ENCODE measurements around the gene FOXP2.

DNA sequence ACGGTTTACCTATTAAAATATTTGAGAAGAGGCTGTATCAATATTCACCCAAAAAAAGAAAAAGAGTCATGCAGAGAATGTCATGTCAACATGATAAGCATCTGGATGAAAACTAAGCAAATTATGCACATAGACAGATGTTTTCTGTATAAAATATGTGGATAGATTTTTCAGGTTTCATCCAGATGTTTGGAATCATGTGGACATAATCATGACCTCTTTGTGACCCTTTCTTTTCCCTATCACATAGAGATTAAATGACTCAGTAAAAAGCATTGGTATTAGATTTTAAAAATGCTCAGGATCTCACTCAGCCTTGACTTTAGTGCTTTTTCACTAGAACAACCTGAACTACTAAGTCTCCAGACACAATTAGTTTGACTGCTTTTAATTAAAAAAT is 90.0 kb downstream of the FOXP2 start:
- TF ChIP-seq POLR2A (IDR thresholded peaks at IDR 0.05) = no peak
- TF ChIP-seq, protein P1, sequence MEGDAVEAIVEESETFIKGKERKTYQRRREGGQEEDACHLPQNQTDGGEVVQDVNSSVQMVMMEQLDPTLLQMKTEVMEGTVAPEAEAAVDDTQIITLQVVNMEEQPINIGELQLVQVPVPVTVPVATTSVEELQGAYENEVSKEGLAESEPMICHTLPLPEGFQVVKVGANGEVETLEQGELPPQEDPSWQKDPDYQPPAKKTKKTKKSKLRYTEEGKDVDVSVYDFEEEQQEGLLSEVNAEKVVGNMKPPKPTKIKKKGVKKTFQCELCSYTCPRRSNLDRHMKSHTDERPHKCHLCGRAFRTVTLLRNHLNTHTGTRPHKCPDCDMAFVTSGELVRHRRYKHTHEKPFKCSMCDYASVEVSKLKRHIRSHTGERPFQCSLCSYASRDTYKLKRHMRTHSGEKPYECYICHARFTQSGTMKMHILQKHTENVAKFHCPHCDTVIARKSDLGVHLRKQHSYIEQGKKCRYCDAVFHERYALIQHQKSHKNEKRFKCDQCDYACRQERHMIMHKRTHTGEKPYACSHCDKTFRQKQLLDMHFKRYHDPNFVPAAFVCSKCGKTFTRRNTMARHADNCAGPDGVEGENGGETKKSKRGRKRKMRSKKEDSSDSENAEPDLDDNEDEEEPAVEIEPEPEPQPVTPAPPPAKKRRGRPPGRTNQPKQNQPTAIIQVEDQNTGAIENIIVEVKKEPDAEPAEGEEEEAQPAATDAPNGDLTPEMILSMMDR (IDR thresholded peaks at IDR 0.05) = no peak
- TF ChIP-seq EP300 (IDR thresholded peaks at IDR 0.05) = no peak

Data from ovary (tissue), 3 donors.